Measurements from ENCODE around the gene RIC3. TPM values are rescaled to one million over a fixed set of nuclear protein-coding genes. Genes with fewer than 3 reads are reported as not detected.

The RIC3 gene
- total RNA-seq, 4 donors from 2014 or later = 3.6 to 12.0 (median 8.2) TPM

DNA sequence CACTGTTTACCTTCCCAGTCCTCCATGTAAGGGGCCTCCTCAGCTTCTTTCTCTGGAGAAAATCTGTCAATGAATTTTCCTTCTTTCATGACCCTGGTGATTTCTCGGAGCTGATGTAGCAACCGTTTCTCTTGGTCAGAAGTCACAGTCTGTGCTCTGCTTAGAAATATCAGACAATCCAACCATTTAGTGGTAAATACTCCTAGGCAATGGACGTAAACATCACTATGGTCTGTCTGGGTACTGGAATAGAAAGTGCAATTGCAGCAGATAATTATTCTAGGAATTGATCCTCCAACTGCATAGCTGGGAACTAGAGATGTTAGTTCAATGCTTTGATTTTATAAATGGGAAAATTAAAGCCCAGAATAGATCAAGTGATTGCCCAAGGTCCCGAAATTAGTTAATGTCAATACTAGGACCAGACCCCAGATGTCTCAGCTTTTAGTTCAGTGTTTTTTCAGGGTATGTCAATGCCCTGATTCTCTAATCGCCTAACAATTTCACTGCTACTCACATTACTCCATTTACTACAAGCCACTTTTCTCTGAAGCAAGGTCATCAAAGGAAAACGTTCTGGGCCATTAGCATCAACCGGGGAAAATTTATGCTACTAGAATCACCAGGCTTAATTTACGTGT lies 42.1 kb downstream of the RIC3 start:
- no peak for ATAC-seq (ENCODE audit: low FRiP score)
- TF ChIP-seq, protein P1, sequence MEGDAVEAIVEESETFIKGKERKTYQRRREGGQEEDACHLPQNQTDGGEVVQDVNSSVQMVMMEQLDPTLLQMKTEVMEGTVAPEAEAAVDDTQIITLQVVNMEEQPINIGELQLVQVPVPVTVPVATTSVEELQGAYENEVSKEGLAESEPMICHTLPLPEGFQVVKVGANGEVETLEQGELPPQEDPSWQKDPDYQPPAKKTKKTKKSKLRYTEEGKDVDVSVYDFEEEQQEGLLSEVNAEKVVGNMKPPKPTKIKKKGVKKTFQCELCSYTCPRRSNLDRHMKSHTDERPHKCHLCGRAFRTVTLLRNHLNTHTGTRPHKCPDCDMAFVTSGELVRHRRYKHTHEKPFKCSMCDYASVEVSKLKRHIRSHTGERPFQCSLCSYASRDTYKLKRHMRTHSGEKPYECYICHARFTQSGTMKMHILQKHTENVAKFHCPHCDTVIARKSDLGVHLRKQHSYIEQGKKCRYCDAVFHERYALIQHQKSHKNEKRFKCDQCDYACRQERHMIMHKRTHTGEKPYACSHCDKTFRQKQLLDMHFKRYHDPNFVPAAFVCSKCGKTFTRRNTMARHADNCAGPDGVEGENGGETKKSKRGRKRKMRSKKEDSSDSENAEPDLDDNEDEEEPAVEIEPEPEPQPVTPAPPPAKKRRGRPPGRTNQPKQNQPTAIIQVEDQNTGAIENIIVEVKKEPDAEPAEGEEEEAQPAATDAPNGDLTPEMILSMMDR (IDR thresholded peaks at IDR 0.05) = no peak
- no peak for DNase-seq (ENCODE audit: low spot score)

DNA sequence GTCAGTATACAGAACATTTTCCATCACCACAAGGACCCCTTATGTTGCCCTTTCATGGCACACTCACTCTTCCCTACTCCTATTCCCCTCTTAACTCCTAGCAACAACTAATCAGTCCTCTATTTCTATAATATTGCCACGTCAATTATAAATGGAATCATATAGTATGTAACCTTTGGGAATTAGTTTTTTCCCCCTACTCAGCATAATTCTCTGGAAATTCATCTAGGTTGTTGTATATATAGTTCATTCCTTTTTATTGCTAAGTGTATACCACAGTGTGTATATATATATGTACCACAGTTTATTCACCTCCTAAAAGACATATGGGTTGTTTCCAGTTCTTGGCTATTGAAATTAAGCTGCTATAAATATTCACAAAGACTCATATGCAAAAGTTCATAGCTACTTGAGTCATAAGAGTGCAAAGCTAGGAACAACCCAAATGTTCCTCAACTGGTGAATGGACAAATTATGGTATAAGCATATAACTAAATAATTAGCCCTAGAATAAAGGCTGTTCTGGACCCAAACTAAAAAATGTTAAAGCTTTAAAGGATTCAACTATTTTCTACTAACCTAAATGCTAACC lies 46.6 kb downstream of the RIC3 start:
- TF ChIP-seq, protein P1 (IDR thresholded peaks at IDR 0.05) = no peak
- no peak for ATAC-seq (ENCODE audit: low FRiP score)
- no peak for DNase-seq (ENCODE audit: low spot score)

DNA sequence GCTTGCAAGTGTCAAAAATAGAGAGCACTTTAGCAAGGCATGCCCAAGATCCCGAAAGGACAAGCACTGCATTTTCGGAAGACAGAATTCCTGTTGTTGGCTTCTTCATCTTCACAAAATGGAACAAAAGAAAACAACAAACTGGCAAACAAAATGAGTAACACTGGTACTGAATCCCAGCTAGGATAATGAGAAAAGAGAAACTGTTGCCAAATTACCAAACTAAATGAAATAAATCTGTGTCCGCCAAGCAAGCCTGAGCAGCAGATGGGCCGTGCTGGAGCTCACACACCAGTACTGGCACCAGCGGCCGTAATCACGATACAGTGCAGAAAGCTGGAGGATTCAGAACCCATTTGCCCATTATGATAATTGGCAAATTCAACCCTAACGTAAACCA lies 57.2 kb downstream of the RIC3 start:
- ATAC-seq (ENCODE audit: low FRiP score) (no peak), DNase-seq (ENCODE audit: low spot score) (no peak)
- TF ChIP-seq, protein P1 (IDR thresholded peaks at IDR 0.05) = no peak

DNA sequence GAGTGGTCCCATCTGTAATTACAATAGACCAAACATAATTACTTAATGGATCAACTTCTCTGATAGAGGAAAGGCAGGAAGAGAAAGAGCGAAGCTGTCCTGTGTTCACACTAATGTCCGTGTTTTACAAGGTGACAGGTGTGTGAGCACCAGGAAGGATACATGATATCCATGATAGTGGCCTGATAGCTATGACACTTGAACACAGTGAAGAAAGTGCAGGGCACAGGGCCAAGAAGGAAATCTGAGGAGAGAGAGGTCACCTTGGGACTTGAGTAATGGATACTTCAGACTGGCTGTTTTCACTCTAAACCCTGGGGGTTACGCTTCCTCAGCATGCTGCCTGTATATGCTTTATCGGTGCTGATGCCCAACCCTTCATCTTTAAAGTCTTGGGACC lies 58.4 kb downstream of the RIC3 start:
- no peak for ATAC-seq (ENCODE audit: low FRiP score)
- TF ChIP-seq, protein P1 (IDR thresholded peaks at IDR 0.05) = no peak
- DNase-seq (ENCODE audit: low spot score) = no peak

DNA sequence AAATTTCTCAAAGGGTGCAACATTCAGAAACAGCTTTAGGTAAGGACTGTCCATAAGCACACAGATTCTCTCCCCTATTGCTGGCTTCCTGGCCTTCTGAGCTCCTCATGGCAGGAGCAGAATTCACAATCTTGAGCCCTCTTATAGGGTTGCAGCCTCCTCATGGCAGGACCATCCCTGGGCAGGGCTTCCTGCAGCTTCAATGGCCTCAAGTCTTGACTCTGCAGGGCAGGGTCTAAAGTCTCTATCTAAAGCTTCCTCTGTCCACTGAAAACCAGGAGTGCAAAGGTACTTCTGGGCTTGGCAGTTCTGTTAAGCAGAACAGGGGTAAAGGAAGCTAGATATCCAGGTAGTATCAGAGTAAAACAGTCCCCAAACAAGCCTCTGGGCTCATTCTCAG lies 59.1 kb downstream of the RIC3 start:
- ATAC-seq (ENCODE audit: low FRiP score) (no peak), DNase-seq (ENCODE audit: low spot score) (no peak)
- TF ChIP-seq, protein P1 (IDR thresholded peaks at IDR 0.05) = no peak

DNA sequence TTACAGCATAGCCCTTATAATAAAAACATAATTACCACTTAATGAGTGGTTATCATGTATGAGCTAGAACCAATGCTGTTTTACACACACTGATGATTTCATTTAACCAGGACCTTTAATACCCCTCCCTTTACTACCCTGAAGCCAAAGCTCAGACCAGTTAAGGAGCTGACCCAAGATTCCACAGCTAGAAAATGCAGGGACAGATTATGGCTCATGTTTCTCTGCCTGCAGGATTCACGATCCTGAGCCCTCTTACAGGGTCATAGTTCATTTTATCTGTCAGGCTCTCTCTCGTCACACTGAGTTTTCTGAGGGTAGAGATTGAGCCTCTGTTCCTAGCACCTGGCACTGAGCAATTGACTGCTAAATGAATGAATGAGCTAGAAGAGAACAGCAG lies 60.4 kb downstream of the RIC3 start:
- ATAC-seq (ENCODE audit: low FRiP score) = no peak
- TF ChIP-seq, protein P1 (IDR thresholded peaks at IDR 0.05) = no peak
- DNase-seq (ENCODE audit: low spot score) = no peak

DNA sequence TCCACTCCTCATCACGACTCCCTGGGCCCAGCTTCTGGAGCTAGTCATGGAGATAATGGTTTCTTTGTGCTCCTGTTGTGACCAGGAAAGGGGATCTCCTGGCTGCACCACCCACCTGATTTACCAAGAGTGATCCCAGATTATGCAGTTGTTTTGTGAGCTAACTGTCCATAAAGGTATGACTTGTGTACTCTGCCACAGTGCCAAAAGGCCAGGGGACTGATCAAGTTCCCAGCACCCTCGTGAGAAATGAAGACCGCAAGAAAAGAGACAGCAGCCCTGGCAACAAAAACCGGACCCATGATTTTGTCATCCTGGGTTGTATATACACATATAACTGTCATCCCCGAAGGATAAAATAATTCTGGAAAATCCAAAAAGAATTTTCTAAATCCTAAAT lies 61.2 kb downstream of the RIC3 start:
- DNase-seq (ENCODE audit: low spot score) (no peak), ATAC-seq (ENCODE audit: low FRiP score) (no peak)
- TF ChIP-seq, protein P1 (IDR thresholded peaks at IDR 0.05) = no peak
